SJSA1 (cell line): Measurements from ENCODE around the gene KIF26B. TPM values are rescaled to one million over a fixed set of nuclear protein-coding genes. Genes with fewer than 3 reads are reported as not detected.

Experiments used
- DNase-seq, 2 experiments: peaks; one replicate each; pipeline ENCODE4 v3.0.0-alpha.2; 2015 to 2020; ENCODE audit warnings: low spot score in 2 of 2, low read depth in 1 of 2
- H3K27ac ChIP-seq: fragments of 250-450 bp; sonication (Bioruptor Pico); 2 replicates; pipeline ENCODE4 v1.5.1; 2020; ENCODE audit warnings: mild to moderate bottlenecking, moderate library complexity
- H3K27me3 ChIP-seq: fragments of 250-450 bp; sonication (Bioruptor Pico); replicated peaks from 2 replicates; pipeline ENCODE4 v1.5.1; 2020; ENCODE audit warnings: mild to moderate bottlenecking, moderate library complexity
- H3K36me3 ChIP-seq: fragments of 250-450 bp; sonication (Bioruptor Pico); 2 replicates; pipeline ENCODE4 v1.5.1; 2020; ENCODE audit warnings: mild to moderate bottlenecking
- H3K4me1 ChIP-seq: fragments of 250-450 bp; sonication (Bioruptor Pico); replicated peaks from 2 replicates; pipeline ENCODE4 v1.6.1; 2021; ENCODE audit warnings: mild to moderate bottlenecking
- H3K4me3 ChIP-seq: fragments of 250-450 bp; sonication (Bioruptor Pico); 2 replicates; pipeline ENCODE4 v1.5.1; 2020; ENCODE audit warnings: mild to moderate bottlenecking
- H3K9me3 ChIP-seq: fragments of 250-450 bp; sonication (Bioruptor Pico); replicated peaks from 2 replicates; pipeline ENCODE4 v1.5.1; 2020; ENCODE audit warnings: mild to moderate bottlenecking
- total RNA-seq: library from RNA; depleted of rRNA; stranded (reverse); fragments of >200 nt; shearing (Covaris generic); gene quantifications from 2 replicates; pipeline ENCODE4 v1.2.3, GENCODE V29; 2014

KIF26B gene
- total RNA-seq, 1 experiment from 2014 or later: 5.9 TPM

DNA sequence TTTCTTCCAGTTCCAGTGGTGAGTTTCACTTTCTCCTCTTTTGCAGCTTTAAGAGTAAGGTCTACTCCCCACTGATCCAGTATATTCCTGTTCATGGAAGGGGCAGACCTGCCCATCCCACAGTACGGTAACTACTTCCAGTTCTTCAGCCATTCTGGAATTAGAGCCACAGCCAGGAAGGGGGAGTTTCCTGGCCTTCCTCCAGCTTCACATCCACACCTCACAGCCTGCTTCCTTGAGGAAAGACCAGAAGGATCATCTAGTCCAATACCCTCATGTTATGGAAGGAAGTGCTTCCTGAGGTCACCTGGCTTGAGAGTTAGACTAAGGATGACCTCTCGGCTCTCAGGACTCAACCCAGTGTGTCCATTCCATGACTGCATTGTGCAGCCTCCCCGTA lies 597.8 kb downstream of the KIF26B start:
- Histone ChIP-seq H3K4me3 (no peak overlapping the region), H3K27ac (no peak overlapping the region), H3K4me1 (0 out of 2 replicates have a peak, but pooled peaks cover 6% of the 10 kb centered on the region), H3K36me3 (no peaks in the 10 kb centered on the region), H3K9me3 (no peaks in the 10 kb centered on the region), H3K27me3 (no peaks in the 10 kb centered on the region; the same call in 1 of the 2 replicates)
- no peak for DNase-seq

DNA sequence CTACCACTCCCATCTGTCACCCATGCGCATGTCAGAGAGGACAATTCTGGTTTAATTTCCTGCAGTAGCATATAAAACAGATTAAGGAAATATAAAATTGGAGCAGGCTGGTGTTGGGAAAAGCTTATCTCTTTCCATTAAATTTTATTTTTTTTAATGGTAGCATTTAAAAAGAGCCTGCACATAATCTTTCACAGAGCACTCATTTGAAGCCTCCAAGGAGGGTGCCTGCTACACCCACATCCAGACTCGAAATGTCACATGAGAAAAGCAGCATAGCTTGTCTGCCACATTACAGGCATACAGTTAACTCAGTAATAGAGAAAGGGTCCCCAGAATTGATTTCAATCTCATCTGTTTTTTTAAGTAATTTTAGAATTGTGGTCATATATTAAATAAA lies 599.0 kb downstream of the KIF26B start:
- Histone ChIP-seq H3K27me3 (no peaks in the 10 kb centered on the region; the same call in 1 of the 2 replicates), H3K36me3 (no peaks in the 10 kb centered on the region), H3K9me3 (no peaks in the 10 kb centered on the region), H3K4me3 (no peak overlapping the region), H3K4me1 (0 out of 2 replicates have a peak, but pooled peaks cover 6% of the 10 kb centered on the region), H3K27ac (no peak overlapping the region)
- DNase-seq: no peak

DNA sequence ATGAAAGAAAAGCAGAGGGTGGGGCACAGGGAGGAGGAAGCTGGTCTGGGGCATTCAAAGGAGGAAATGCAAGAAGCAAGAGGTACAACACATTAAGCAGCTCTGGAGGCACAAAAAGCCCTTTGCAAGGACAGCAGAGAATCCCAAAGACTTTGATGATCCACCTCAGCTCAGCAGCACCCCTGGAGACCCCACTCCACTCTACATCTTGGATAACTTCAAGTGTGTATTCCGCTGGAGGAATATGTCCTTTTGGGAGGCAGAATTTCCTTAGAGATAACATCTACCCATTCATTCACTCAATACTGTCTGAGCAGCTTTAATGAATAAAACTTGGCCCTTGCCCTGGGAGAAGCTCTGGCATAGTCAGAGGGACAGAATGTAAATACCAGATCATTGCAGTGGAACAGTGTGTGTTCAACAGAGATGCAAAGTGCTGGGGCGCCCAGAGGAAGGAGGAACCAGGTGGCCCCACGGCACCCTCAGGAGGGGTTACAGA lies 599.7 kb downstream of the KIF26B start:
- Histone ChIP-seq H3K4me1 (0 out of 2 replicates have a peak, but pooled peaks cover 6% of the 10 kb centered on the region), H3K27me3 (no peaks in the 10 kb centered on the region; the same call in 1 of the 2 replicates), H3K27ac (no peak overlapping the region), H3K4me3 (no peak overlapping the region), H3K9me3 (no peaks in the 10 kb centered on the region), H3K36me3 (no peaks in the 10 kb centered on the region)
- DNase-seq: no peak
